Stimulated activated CD8-positive, alpha-beta memory T cell treated with anti-CD3 and anti-CD28 coated beads, Interleukin-7, amount 100 ng/mL, for 4 hours (primary cell): ENCODE measurements around the gene GDF15.
"Not testable (repeated sequence)": the region's sequence is repeated elsewhere in the genome, so short reads cannot be mapped to it uniquely, and the experiment has no call there.

Source experiments
- DNase-seq, 2 donors: peaks; one replicate each; pipeline ENCODE4 v3.0.0-alpha.2; 2020; ENCODE audit warnings: low read depth in 2 of 2

GDF15 gene

DNA sequence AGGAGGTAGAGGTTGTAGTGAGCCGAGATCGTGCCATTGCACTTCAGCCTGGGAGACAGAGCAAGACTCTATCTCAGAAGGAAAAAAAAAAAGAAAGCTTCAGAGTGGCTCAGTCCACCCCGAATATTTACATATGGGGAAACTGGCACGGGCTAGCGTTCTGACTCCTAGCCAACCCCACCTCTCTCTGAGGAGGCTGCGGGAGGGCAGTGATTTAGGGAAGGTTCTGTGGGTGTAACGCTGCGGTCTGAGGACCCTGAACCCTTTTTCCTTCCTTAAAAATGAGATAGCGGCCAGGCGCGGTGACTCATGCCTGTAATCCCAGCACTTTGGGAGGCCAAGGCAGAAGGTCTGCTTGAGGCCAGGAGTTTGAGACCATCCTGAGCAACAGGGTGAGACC lies 6.5 kb downstream of the GDF15 start:
- DNase-seq: no peak

DNA sequence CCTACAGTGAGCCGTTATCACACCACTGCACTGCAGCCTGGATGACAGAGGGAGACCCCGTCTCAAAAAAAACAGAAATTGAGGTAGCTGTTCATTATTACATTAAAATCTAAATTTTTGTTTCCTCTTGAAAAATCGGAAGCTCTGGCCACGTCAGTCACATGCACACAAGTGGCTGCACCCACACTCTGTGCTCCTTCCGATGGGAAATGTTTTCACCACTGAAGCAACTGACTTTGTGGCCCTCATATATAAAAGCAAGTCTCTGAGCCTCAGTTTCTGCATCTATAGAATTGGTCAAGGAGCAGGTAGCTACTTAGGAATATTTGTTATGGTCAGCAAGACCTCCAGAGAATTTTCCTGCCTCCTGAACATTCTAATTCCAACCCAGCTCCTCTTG lies 7.0 kb downstream of the GDF15 start:
- DNase-seq: no peak

DNA sequence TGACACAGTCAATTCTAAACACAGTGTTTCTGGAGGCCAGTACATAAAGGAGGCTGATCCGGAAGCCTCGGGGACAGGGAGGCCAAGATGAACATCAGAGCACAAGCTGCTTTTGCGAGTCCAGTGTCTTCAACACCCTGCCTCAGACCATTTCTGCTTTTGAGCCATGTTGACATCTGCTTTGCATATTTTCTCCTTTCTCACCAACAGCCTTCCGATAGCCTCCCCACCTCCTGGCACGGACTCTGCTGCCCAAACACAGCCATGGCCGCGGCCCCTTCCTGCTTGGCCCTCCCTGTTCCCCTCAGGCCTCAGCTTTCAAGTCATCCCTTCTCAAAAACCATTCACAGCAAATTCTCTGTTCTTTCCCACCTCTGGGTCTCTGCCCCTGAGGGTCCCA lies 7.9 kb downstream of the GDF15 start:
- no peak for DNase-seq

DNA sequence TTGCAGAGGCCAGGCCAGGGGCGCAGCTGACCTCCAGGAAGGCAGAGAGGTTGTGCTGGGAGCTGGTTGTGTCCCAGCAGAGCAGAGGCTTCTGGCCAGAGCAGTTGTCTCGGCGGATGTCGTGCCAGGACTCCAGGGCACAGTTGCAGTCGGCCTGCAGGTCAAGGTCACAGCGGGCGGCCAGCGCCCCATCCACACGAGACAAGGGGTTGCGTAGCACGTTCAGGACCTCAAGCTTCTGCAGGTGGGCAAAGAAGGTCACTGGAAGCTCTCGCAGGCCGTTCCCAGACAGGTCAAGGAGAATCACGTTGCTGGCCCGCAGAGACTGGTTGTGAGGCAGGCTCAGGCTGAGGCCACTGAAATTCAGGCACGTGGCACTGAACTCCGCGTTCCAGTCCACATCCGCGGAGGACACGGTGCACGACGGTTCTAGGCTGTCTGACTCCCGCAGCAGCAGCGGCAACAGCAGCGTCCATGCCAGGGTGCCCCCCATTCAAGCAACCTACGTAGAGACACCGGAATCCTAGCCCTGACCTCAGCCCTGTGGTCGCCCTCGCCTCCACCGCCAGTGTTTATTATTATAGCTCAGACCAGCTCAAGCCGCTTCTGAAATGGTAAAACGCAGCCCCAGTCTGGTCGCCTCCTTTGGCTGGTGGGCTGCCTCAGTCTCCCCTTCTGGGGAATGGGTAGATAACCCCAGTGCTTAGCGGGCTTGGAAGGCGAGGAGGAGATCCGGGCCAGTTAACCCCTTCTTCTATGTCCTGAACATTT lies 10.7 kb downstream of the GDF15 start:
- no peak for DNase-seq

DNA sequence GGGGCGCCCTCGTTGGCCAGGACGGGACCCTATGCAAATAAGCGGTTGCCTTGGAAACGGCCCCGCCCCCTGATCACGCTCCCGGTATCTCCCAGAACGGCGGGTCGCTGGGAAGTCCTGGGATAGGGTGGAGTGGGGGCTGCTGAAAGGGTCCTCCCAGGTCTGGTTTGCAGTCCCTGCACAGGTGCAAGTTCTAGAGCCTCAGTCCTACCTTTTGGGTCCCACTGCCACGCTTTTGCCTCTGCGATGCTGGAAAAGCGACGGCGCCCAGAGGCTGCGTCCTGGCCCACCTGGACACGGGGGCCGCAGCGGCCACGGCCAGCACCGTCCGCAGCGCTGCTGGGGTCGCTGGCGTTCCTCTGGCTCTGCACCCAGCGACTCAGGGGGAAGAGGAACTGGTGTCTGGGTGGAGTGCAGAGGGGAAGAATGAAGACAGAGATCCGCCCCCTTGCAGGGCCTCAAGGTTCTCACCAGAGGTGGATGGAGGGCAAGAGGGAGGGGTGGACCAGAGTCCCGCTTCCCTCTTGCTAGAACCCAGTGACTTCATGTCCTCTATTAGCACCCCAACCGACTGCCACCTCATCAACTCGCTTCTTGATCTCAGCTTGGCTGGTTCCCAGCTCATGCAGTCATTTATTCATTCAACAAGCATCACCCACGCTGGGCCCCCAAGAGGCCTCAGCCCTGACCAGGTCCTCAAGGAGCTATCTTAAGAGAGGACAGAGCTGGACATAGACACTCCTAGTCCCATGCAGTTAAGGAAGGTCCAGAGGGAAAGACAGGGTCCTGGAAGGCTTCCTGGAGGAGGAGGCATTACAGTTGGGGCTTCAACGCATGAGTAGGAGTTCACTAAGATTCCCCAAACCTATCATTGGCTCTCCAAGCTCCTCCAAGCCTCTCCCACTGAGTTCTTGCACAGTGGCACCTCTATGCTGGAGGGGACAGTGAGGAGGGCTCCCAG lies 11.6 kb downstream of the GDF15 start, which contains the start of gene LRRC25:
Gene LRRC25, minus strand, starts transcription at position 381 of the 961 bp plus-strand sequence. CDS start 659 bp downstream, outside the sequence.
- DNase-seq: no peak

DNA sequence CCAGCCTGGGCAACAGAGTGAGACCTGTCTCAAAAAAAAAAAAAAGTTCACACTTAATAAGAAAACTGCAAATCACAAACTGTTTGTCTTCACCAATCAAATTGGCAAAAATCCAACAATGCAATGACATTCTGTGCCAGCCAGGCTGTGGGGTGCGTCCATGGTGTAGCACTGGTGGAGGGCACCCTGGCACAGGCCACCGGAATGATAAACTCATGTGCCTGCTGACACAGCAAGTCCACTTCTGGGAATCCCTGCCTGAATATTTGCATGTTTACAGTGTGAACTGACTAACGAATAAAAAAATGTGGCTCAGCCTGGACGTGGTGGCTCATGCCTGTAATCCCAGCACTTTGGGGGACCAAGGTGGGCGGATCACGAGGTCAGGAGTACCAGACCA lies 13.1 kb downstream of the GDF15 start:
- no peak for DNase-seq

DNA sequence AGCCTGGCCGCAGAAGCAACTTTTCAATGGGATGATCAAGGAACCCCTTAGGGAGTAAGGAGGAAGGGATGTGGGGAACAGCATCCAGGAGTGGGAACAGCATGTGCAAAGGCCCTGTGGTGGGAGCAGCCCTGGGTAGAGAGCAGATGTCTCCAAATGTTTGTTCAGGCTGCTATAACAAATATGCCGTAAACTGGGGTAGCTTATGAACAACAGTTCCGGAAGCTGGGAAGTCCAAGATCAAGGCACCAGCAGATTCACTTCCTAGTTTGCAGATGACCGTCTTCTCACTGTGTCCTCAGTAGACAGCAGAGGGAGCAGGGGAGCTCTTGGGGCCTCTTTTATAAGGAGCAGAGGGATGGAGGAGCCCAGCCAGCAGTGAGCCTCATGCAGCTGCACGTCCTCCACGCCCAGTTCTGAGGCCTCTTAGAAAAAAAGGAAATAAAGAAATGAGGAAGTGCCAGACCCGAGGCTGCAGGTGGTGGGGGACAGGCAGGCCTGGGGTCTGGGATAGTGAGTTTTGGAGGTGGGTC lies 15.7 kb downstream of the GDF15 start:
- no peak for DNase-seq

DNA sequence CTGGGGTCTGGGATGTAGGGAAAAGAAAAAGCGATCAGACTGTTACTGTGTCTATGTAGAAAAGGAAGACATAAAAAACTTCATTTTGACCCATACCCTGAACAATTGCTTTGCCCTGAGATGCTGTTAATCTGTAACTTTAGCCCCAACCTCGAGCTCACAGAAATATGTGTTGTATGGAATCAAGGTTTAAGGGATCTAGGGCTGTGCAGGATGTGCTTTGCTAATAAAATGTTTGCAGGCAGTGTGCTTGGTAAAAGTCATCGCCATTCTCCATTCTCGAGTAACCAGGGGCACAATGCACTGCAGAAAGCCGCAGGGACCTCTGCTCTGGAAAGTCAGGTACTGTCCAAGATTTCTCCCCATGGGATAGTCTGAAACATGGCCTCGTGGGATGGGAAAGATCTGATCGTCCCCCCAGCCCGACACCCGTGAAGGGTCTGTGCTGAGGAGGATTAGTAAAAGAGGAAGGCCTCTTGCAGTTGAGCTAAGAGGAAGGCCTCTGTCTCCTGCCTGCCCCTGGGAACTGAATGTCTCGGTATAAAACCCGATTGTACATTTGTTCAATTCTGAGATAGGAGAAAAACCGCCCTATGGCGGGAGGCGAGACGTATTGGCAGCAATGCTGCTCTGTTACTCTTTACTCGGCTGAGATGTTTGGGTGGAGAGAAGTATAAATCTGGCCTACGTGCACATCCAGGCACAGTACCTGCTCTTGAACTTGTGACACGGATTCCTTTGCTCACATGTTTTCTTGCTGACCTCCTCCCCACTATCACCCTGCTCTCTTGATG lies 16.7 kb downstream of the GDF15 start:
- not testable (repeated sequence) for DNase-seq

DNA sequence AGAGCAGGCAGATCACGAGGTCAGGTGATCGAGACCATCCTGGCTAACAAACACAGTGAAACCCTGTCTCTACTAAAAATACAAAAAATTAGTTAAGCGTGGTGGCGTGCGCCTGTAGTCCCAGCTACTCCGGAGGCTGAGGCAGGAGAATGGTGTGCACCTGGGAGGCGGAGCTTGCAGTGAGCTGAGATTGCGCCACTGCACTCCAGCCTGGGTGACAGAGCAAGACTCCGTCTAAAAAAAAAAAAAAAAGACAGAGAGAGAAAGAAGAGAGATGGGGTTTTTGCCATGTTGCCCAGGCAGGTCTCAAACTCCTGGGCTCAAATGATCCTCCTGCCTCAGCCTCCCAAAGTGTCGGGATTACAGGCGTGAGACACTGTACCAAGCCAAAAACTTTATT lies 19.8 kb downstream of the GDF15 start:
- not testable (repeated sequence) for DNase-seq

DNA sequence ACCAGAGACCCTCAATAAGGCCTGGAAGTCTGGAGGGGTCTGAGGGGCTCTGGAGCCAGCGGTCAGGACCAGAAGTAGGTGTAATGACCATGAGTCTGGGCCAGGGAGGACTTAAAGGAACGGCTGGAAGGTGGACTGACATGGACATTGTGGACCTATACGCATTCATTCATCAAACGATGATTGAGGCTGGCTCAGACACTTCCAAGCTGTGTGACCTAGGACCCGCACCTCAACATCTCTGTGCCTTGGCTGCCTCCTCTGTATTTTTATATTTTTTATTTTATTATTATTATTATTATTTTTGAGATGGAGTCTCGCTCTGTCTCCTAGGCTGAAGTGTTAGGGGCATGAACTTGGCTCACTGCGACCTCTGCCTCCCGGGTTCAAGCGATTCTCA lies 20.8 kb downstream of the GDF15 start:
- no peak for DNase-seq

DNA sequence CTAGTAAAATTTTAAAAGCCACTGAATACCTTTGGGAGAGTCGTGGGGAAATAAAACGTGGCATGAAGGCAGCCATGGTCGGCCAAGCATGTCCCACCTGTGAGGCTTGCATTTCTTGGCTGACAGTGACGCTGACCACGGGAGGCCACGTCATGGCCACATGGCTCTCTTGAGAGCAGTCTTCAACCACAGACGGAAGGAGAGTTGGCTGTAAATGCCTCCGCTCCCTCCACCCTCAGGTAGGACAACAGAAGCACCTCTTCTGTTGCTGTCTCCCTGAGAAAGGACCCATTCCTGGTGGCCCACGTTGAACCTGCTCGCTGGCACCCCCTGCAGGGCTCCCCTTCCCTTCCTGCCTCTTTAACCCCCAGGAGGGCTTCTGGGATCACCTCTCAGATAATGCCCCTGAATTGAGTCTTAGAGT lies 22.1 kb downstream of the GDF15 start:
- DNase-seq: no peak

DNA sequence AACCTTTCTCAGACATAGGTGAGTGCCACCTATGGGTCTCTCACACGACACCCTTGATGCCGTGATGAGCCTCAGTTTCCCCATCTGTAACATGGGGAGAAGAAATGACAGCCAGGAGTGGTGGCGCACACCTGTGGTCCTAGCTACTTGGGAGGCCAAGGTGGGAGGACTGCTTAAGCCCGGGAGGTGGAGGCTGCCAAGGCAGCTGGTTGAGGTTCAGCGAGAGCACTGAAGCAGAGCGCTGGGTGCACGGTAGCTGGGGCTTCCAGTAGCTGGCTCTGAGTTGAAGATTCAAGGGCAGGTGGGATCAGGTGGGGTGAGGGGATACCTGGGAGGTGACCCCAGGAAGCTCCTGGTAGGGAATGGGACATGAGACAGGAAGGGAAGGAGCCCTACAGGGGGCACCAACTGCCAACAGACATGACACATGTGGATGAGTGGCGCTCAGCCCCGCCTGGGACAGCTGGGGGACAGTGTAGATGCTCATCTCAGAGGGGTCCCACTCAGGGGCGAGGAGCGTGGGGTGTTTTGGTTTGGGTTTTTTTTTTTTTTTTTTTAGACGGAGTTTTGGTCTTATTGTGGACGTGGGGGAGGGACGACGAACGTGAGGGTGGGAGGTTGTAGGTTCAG lies 26.8 kb downstream of the GDF15 start:
- DNase-seq: no peak

DNA sequence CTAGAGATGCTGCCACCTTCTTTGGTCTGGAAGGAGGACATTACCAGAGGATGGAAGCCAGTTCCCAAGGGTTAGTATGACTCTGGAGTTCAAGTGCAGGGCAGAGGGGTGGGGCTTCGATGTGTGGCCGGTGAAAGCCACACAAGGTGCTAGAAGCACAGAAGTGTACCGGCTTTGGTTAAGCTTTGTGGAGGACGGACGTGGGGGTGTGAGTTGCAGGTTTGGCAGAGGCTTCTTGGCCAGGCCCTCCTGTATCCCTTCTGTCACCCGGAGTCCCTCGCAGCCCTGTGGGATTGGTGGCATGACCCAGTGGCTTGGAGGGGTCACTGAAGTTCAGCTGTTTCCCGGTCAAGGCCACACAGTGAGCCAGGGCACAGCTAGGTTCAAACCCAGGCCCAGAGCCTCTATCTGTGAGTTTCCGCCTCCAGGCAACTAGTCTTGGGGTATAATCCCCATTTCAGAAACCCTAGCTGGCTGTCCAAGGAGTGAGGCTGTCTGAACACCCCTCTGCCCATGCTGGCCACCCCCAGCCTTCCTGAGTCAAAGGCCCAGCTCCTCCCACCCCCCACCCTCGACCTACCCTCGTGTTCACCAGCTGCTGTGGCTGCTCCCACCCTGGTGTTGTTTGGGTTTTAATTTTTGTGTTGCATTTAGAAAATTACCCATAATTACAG lies 28.7 kb downstream of the GDF15 start:
- no peak for DNase-seq

DNA sequence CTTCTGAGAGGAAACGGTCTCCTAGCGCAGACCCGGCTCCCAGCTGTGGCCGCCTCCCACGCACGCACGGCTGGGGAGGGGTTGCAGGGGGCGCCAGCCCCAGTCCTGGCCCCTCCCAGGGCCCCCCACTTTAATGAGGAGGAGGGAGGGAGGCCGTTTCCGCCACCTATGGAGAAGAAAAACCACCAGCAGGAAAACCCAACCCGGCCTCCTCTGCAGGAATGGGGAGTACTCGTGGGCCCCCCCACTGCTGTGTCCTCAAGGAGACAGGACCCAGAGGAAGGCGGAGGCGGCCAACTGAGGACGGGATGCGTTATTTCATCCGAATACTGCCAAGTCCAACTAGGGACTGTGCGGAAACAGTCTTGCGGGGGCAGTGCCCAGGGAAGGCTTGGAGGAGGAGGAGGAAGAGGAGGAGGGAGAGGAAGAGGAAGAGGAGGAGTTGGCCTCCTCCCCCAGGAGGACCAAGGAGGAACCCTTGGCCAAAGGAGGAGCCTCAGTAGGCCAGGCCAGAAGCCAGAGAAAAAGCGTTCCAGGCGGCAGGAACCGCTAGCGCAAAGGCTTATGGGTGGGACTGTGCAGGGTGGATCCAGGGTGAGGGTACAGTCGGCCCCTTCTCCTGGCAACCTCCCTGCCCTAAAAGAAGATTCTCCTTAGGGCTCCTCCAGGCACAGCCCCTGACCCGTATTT lies 29.4 kb downstream of the GDF15 start:
- no peak for DNase-seq

DNA sequence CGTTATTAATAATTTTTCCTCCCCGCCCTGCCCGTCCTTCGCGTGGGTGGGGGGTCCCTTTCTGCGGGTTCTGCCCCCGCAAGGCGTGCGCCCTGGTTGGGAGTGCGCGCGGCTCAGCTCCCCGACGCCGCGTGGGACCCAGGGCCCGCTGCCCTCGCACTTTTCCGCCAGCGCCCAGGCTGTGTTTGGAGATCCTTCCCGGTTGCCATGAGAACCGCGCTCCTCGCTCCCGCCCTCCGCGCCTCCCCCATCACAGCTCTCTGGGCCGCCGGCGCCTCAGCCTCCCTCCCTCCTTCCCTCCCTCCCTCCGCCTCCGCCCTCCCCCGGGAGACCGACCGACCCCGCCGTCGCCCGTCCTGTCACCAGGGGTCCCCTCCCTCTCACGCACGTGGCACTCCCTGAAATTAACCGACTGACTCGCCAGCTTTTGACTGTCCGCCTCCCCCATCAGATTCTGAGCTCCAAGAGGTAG lies 30.9 kb downstream of the GDF15 start:
- peak; percentile 56 to 73 for DNase-seq

DNA sequence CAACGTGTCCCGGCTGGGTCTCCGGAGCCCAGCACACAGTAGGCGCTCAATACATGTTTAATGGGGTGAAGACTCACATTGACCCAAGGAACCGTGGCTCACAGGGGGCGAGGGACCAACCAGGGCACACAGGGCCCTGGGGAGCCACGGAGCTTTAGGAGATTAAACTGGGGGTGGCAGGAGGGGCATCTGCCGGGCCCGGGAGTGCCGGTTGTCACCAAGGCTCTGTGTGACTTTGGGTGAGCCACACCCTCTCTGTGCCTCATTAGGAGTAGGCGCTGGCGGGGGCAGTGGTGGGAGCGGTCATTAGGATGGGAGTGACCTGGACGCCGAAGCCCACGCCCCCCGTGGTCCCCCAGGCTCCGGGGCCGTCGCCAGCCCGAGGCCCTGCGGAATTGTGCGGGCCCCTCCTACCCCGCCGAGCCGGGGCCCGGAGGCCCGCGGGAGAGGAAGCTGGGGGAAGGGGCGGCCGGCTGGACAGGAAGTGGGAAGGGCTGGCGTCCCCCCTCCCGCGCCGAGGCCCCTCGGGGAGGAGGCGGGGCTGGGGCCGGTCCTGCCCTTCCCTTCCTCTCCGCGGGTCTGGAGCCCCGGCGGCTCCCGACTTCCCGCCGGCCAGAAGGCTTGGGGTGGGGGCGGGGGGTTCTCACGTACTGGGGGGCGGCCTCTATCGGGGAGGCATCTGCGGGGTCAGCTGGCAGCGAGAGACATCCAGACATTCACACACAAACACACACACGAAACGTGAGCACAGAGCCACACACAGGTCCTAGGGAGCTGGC lies 31.5 kb downstream of the GDF15 start:
- DNase-seq: peak in 1 of 2 donors; percentile 43

DNA sequence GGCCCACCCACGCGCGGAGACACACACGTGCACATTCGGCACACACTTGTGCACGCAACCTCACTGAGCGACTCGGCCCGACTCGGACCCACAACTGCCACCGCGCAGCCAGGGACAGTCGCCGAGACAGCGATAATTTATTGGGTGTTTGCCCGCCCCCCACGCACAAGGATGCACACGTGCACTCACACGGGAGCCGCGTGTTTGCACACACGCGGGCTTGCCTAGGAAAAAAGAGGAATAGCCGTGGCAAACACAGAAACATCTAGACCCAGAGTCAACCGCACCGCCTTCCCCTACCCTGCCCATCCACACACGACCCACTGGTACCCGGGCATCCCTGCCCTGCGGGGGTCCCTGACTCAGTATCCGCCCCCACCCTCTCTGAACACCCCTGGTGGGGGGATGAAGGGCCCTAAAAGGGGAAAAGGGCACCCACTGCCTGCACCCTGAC lies 32.1 kb downstream of the GDF15 start:
- no peak for DNase-seq

DNA sequence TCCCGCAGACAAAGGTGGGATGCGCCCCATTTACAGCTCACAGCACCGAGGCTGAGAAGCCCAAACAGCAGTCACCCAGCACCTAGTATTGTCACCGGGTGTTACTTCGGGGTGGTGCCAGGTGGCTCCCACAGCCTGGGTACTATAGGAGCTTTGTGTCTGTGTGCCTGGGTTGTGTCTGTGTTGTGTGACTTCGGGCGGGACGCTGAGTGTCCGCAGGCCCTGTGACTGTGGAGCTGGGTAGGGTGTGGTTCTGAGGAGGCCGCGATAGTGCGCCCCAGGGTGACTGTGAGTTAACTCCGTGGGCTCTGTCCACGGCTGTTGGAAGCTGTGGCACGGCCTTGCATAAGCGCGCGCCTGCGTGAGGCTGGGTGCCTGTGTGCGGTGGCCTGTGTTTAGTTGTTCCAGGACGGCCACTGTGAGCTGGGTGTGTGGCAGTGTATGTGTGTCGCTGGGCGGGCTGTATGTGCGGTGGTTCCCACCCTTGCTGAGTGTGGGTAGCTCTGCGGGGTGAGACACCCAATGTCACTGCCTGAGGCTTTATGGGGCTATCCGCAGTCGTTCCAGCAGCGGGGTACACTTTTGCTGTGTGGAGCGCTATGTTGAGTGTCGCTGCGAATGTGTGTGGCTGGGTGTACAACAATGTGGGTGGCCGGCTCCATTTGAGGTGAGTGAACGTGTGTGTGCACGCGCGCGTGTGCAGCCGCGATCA lies 32.7 kb downstream of the GDF15 start:
- no peak for DNase-seq
